Measurements from ENCODE around the gene MITF. TPM values are rescaled to one million over a fixed set of nuclear protein-coding genes. Genes with fewer than 3 reads are reported as not detected.
A peak's percentile ranks its signal among the peaks of the same experiment; 100 is the strongest.

MITF gene
- total RNA-seq, 4 donors from 2014 or later, result 71.1 to 139 (median 109) TPM

DNA sequence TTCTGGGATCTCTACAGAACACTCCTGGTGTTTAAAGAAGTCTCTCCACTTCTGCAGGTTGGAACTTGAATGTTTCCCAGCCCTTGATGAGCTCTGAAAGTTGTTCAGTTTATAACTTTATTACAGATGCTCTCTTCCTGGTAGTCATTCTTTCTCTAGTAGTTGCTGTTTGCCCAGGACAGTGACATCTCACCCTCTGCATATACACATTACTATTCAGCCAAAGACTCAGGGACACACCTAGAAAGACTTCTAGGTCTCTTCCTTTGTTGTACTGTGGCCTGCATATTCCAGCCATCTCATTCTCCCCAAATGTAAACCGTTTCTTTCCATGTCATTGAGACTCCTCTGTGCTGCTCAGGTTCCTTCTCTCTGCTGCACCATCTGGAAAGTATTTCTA lies 76.7 kb downstream of the MITF start:
- ATAC-seq, result no peak
- no peaks in the 10 kb centered on the region for H3K9me3 ChIP-seq
- no peaks in the 10 kb centered on the region for H3K27me3 ChIP-seq
- H3K4me1 ChIP-seq, result peaks cover 83 to 91% of the 10 kb centered on the region in 2 donors
- H3K36me3 ChIP-seq, result no peaks in the 10 kb centered on the region
- in situ Hi-C loops (cut with MboI; ENCODE audit: low sequenced_read_pairs in 4 of 4), result no loop called here
- H3K27ac ChIP-seq, result no peak overlapping the region
- DNase-seq, result no peak
- TF ChIP-seq, protein P1, sequence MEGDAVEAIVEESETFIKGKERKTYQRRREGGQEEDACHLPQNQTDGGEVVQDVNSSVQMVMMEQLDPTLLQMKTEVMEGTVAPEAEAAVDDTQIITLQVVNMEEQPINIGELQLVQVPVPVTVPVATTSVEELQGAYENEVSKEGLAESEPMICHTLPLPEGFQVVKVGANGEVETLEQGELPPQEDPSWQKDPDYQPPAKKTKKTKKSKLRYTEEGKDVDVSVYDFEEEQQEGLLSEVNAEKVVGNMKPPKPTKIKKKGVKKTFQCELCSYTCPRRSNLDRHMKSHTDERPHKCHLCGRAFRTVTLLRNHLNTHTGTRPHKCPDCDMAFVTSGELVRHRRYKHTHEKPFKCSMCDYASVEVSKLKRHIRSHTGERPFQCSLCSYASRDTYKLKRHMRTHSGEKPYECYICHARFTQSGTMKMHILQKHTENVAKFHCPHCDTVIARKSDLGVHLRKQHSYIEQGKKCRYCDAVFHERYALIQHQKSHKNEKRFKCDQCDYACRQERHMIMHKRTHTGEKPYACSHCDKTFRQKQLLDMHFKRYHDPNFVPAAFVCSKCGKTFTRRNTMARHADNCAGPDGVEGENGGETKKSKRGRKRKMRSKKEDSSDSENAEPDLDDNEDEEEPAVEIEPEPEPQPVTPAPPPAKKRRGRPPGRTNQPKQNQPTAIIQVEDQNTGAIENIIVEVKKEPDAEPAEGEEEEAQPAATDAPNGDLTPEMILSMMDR (IDR thresholded peaks at IDR 0.05 in 4 of 5, conservative IDR thresholded peaks at IDR 0.05 in 1 of 5), result no peak
- TF ChIP-seq POLR2A (IDR thresholded peaks at IDR 0.05), result no peak
- intact Hi-C loops (cut with DNase I; ENCODE audit: low total_unique reads), result loop anchor here (10.0 kb wide), 1 partner anchor 129 kb away; no protein-coding TSS in a partner anchor
- H3K4me3 ChIP-seq, result no peak overlapping the region

DNA sequence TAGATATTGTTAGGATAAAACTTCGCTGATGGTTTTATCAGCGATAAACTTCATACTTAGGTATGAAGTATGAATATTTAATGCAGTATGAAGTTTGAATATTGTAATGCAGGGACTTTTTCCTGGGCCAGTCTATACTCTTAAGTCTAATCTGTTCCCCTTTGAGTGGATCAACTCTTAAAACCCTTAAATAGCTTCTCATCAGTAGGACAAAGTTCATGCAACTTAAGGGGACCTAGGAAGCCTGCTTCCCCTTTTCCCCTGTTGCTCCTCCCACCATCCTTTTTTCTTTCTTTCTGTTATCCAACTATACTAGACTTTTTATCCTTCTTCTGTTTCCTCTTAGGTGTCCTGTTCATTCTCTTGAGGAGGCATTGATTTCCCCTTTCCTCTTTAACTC lies 78.7 kb downstream of the MITF start:
- no peaks in the 10 kb centered on the region for H3K9me3 ChIP-seq
- in situ Hi-C loops (cut with MboI; ENCODE audit: low sequenced_read_pairs in 4 of 4) (no loop called here), intact Hi-C loops (cut with DNase I; ENCODE audit: low total_unique reads) (loop anchor here (10.0 kb wide), 1 partner anchor 127 kb away; no protein-coding TSS in a partner anchor)
- H3K27ac ChIP-seq, result no peak overlapping the region
- DNase-seq (no peak), ATAC-seq (no peak)
- no peaks in the 10 kb centered on the region for H3K36me3 ChIP-seq
- no peaks in the 10 kb centered on the region for H3K27me3 ChIP-seq
- peaks cover 82 to 89% of the 10 kb centered on the region in 2 donors for H3K4me1 ChIP-seq
- TF ChIP-seq POLR2A (IDR thresholded peaks at IDR 0.05), result no peak
- TF ChIP-seq, protein P1 (IDR thresholded peaks at IDR 0.05 in 4 of 5, conservative IDR thresholded peaks at IDR 0.05 in 1 of 5), result no peak
- H3K4me3 ChIP-seq, result no peak overlapping the region

DNA sequence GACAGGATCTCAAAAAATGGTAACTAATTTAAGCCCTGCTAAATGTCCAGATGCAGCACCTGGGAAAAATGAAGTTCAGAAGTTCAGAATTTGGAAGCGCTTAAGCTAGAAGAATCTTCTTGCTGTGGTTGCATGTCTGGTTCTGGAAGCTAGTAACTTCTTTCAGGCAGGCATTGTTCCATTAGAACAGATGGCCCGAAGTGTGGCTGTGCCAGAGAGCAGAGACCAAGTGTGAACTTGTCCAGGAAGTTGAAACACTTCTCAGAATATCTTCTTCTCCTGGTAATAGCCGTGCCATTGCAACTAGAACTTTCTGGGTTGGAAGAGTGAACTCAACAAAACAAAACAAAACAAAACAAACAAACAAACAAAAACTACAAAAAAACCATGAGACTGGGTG lies 80.0 kb downstream of the MITF start:
- peak; percentile 82 to 96 for ATAC-seq
- no peak overlapping the region for H3K4me3 ChIP-seq
- no peaks in the 10 kb centered on the region for H3K27me3 ChIP-seq
- H3K9me3 ChIP-seq, result no peaks in the 10 kb centered on the region
- in situ Hi-C loops (cut with MboI; ENCODE audit: low sequenced_read_pairs in 4 of 4), result no loop called here
- intact Hi-C loops (cut with DNase I; ENCODE audit: low total_unique reads), result loop anchor here (10.0 kb wide), 1 partner anchor 126 kb away; no protein-coding TSS in a partner anchor
- H3K4me1 ChIP-seq, result peaks cover 76% of the 10 kb centered on the region in 2 donors
- H3K36me3 ChIP-seq, result no peaks in the 10 kb centered on the region
- DNase-seq, result peak; percentile 19 to 55
- TF ChIP-seq, protein P1 (IDR thresholded peaks at IDR 0.05 in 4 of 5, conservative IDR thresholded peaks at IDR 0.05 in 1 of 5), result no peak
- TF ChIP-seq POLR2A (IDR thresholded peaks at IDR 0.05), result no peak
- H3K27ac ChIP-seq, result peak overlapping the region in 2 of 4 donors; percentile 13 to 44

DNA sequence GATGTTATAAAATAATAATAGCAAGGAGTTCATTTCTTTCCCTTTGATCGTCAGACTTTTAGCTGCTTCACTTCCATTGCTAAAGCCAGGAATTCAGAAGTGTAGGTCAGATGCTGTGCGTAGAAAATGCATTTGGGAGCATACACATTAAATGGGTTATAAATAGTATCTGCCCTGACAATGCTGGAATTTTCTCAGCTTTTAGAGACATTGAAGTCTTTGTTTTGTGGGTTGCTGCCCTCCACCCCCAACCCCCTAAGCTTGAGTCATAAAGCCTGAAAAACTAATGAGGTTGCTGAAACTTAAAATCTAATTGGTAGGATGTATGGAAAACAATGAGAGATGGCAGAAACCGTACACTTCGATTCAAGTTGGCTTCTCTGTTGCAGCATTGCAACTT lies 81.9 kb downstream of the MITF start:
- intact Hi-C loops (cut with DNase I; ENCODE audit: low total_unique reads) (no loop called here), in situ Hi-C loops (cut with MboI; ENCODE audit: low sequenced_read_pairs in 4 of 4) (no loop called here)
- Histone ChIP-seq H3K4me3 (no peak overlapping the region), H3K27ac (no peak overlapping the region), H3K36me3 (no peaks in the 10 kb centered on the region), H3K4me1 (peaks cover 59 to 73% of the 10 kb centered on the region in 2 donors), H3K9me3 (no peaks in the 10 kb centered on the region), H3K27me3 (no peaks in the 10 kb centered on the region)
- TF ChIP-seq POLR2A (IDR thresholded peaks at IDR 0.05), result no peak
- TF ChIP-seq, protein P1 (IDR thresholded peaks at IDR 0.05 in 4 of 5, conservative IDR thresholded peaks at IDR 0.05 in 1 of 5), result no peak
- ATAC-seq (no peak), DNase-seq (no peak)

DNA sequence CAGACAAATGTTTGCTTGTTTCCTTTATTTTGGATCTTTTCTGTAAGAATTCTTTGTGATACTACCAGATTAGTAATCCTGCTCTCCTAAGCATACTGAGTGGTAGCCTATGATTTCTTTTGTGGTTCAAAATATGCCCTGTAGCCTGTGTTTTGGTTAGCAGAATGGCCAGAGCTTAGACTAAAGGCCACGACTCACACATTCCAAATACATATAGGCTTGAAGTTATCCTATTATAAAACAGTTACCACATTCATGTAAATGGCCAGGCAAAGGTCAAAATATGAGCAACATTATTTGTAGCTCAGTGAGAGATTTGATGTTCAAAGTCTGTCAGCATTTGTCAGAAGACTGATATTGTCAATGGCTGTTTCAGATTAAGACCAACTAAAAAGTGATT lies 84.5 kb downstream of the MITF start:
- Histone ChIP-seq H3K36me3 (no peaks in the 10 kb centered on the region), H3K4me1 (peaks cover 43 to 57% of the 10 kb centered on the region in 2 donors), H3K27ac (no peak overlapping the region), H3K9me3 (no peaks in the 10 kb centered on the region), H3K27me3 (no peaks in the 10 kb centered on the region), H3K4me3 (no peak overlapping the region)
- intact Hi-C loops (cut with DNase I; ENCODE audit: low total_unique reads), result no loop called here
- TF ChIP-seq POLR2A (IDR thresholded peaks at IDR 0.05), result no peak
- TF ChIP-seq, protein P1 (IDR thresholded peaks at IDR 0.05 in 4 of 5, conservative IDR thresholded peaks at IDR 0.05 in 1 of 5), result no peak
- ATAC-seq (no peak), DNase-seq (no peak)
- in situ Hi-C loops (cut with MboI; ENCODE audit: low sequenced_read_pairs in 4 of 4), result no loop called here

Measured in gastrocnemius medialis (tissue), 4 donors.